ENCODE measurements around the gene PRMT7. TPM values are rescaled to one million over a fixed set of nuclear protein-coding genes. Genes with fewer than 3 reads are reported as not detected.

The PRMT7 gene
- total RNA-seq, 1 experiment from 2014 or later, result 156 TPM

DNA sequence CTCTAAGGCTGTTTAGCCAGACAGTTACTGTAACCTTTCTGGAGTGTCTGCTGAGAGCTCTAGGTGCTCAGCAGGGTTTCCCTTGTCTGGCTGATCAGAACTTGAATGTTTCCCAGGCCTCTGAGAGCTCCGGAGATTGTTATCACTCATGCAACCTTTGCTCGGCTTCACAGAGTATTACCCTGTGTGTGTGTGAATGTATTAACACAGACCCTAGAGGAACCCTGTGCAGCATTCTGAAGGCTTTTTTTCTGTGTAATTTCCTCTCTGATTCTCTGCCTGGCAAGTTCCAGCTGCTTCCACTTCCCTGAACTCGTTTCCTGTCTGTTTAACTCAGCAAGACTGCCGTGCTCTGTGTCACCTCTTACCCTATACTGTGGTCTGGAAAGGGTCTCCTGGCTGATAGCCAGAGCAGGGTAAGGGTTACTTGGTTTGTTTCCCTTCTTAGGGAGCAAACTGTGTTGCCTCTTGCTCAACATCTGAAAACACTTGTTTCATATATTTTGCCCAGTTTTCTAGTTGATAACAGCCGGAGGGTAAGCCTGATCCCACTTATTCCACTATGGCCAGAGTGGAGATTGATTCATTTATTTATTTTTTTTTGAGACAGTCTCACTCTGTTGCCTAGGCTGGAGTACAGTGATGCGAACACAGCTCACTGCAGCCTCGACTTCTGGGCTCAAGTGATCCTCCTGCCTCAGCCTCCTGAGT lies 21.7 kb downstream of the PRMT7 start:
- H3K4me1 Mint-ChIP-seq (ENCODE audit: low read depth, unreplicated experiment), result peaks cover 36% of the 10 kb centered on the region
- CTCF ChIA-PET, result interaction anchor here (0.8 to 1.9 kb wide), 8 partner anchors 22 to 116 kb away, joined by 3 to 23 read pairs (median 4); partner anchors contain the start of genes PRMT7, SLC7A6, SLC7A6OS and SMPD3

DNA sequence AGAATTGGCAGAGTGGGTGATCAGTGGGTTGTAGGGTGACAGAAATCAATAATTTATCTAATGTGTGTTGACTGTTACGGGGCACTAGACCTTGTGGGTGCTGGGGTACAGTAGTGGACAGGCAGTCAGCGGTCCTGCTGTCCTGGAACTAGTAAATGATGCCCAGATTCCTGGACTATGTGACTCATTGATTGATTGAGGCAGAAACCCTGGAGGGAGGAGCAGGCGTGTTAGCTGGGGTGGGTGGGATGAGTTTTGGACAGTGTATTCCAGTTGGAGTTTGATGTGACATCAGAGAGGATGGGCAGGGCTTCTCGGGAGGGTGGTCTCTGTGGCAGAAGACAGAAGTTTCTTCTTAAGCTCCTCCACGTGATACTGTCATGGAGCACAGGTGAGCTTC lies 24.4 kb downstream of the PRMT7 start:
- H3K9me3 ChIP-seq, result no peaks in the 10 kb centered on the region
- ChIA-PET POLR2A (no interaction called here), CTCF (no interaction called here)
- no peaks in the 10 kb centered on the region for H3K27me3 ChIP-seq (replicated peaks; ENCODE audit: control insufficient read depth, insufficient read depth, low read length)
- no TSS peak for BruUV-seq (replicated peaks)
- no peak overlapping the region for H3K4me3 Mint-ChIP-seq (ENCODE audit: unreplicated experiment)
- H3K27ac Mint-ChIP-seq (ENCODE audit: unreplicated experiment), result peak overlapping the region; percentile 15
- no peak for DNase-seq
- H3K27me3 Mint-ChIP-seq (ENCODE audit: insufficient read depth, unreplicated experiment), result no peaks in the 10 kb centered on the region
- no peaks in the 10 kb centered on the region for H3K9me3 Mint-ChIP-seq (ENCODE audit: unreplicated experiment)
- H3K36me3 ChIP-seq (ENCODE audit: control insufficient read depth, insufficient read depth, low read length), result peaks cover 6% of the 10 kb centered on the region
- no peak overlapping the region for H3K4me3 ChIP-seq (ENCODE audit: low read depth, low read length)
- peaks cover 87% of the 10 kb centered on the region for H3K36me3 Mint-ChIP-seq (ENCODE audit: insufficient read depth, unreplicated experiment)
- TF ChIP-seq, protein P1, sequence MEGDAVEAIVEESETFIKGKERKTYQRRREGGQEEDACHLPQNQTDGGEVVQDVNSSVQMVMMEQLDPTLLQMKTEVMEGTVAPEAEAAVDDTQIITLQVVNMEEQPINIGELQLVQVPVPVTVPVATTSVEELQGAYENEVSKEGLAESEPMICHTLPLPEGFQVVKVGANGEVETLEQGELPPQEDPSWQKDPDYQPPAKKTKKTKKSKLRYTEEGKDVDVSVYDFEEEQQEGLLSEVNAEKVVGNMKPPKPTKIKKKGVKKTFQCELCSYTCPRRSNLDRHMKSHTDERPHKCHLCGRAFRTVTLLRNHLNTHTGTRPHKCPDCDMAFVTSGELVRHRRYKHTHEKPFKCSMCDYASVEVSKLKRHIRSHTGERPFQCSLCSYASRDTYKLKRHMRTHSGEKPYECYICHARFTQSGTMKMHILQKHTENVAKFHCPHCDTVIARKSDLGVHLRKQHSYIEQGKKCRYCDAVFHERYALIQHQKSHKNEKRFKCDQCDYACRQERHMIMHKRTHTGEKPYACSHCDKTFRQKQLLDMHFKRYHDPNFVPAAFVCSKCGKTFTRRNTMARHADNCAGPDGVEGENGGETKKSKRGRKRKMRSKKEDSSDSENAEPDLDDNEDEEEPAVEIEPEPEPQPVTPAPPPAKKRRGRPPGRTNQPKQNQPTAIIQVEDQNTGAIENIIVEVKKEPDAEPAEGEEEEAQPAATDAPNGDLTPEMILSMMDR (IDR thresholded peaks at IDR 0.05; ENCODE audit: insufficient read depth in 1 of 2, low read depth in 1 of 2, low read length in 1 of 2, severe bottlenecking in 1 of 2, unreplicated experiment in 1 of 2), result no peak
- peaks cover 42% of the 10 kb centered on the region for H3K4me1 ChIP-seq
- peaks cover 28% of the 10 kb centered on the region for H3K4me1 Mint-ChIP-seq (ENCODE audit: low read depth, unreplicated experiment)
- intact Hi-C loops (cut with micrococcal nuclease; ENCODE audit: unreplicated experiment), result no loop called here

More for the DNA sequence above, 21.7 kb downstream of the PRMT7 start:
- BruUV-seq (replicated peaks), result no TSS peak
- no peaks in the 10 kb centered on the region for H3K9me3 ChIP-seq
- Mint-ChIP-seq H3K36me3 (ENCODE audit: insufficient read depth, unreplicated experiment) (peaks cover 90% of the 10 kb centered on the region), H3K27ac (ENCODE audit: unreplicated experiment) (peak overlapping the region; percentile 92), H3K4me3 (ENCODE audit: unreplicated experiment) (peak overlapping the region; percentile 63), H3K27me3 (ENCODE audit: insufficient read depth, unreplicated experiment) (no peaks in the 10 kb centered on the region), H3K9me3 (ENCODE audit: unreplicated experiment) (no peaks in the 10 kb centered on the region)
- H3K27me3 ChIP-seq (replicated peaks; ENCODE audit: control insufficient read depth, insufficient read depth, low read length), result no peaks in the 10 kb centered on the region
- DNase-seq, result peak; percentile 71 to 85
- TF ChIP-seq, protein P1 (IDR thresholded peaks at IDR 0.05; ENCODE audit: insufficient read depth in 1 of 2, low read depth in 1 of 2, low read length in 1 of 2, severe bottlenecking in 1 of 2, unreplicated experiment in 1 of 2), result no peak
- H3K4me3 ChIP-seq (ENCODE audit: low read depth, low read length), result no peak overlapping the region
- H3K4me1 ChIP-seq, result peaks cover 59% of the 10 kb centered on the region
- H3K36me3 ChIP-seq (ENCODE audit: control insufficient read depth, insufficient read depth, low read length), result peaks cover 2% of the 10 kb centered on the region
- intact Hi-C loops (cut with micrococcal nuclease; ENCODE audit: unreplicated experiment), result no loop called here
- POLR2A ChIA-PET, result interaction anchor here (0.6 to 1.9 kb wide), 3 partner anchors 22 to 96 kb away, joined by 3 to 20 read pairs (median 8); partner anchors contain the start of genes PRMT7, SLC7A6 and SLC7A6OS

DNA sequence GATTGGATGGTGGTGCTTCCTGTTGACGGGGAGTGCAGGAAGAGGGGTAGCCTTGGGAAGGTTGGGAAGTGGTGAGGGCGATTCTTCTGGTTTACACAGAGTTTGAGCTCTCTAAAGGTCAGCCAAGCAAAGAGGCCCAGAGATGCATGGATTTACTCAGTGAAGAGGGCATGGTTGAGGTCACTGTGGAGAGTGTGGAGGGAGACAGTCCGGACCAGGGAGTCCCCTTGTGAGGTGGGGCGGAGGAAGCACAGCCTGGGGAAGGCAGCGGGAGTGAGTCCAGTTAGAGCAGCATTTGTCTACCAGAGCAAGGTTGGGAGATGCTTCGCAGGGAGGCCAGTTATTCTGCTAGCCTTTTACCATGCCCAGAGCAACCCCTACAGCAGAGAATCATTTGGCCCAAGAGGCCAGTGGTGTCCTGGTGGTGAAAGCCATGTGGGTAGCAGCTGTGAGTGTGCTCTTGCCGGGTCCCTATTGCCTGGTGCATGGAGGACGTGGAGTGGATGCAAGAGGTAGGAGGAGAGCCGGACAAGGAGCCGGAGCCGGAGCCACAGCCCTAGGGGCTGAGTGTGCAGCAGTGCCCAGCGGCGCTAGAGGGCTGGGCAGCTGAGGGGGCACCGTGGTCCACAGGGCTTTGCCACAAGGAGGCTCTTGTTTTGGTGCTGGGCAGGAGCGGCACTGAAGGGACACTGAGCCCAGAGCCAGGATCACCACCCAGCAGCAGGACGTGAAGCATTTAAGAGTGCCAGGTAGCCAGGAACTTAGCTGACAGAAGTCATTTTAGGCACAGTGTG lies 27.7 kb downstream of the PRMT7 start:
- Mint-ChIP-seq H3K36me3 (ENCODE audit: insufficient read depth, unreplicated experiment) (peaks cover 91% of the 10 kb centered on the region), H3K9me3 (ENCODE audit: unreplicated experiment) (no peaks in the 10 kb centered on the region), H3K4me3 (ENCODE audit: unreplicated experiment) (no peak overlapping the region), H3K27me3 (ENCODE audit: insufficient read depth, unreplicated experiment) (no peaks in the 10 kb centered on the region), H3K27ac (ENCODE audit: unreplicated experiment) (no peak overlapping the region), H3K4me1 (ENCODE audit: low read depth, unreplicated experiment) (peaks cover 7% of the 10 kb centered on the region)
- ChIA-PET POLR2A (no interaction called here), CTCF (interaction anchor here (0.5 to 1.8 kb wide), 3 partner anchors 9 to 103 kb away, joined by 3 to 4 read pairs (median 3); partner anchors contain the start of gene ESRP2)
- no TSS peak for BruUV-seq (replicated peaks)
- no peak for DNase-seq
- intact Hi-C loops (cut with micrococcal nuclease; ENCODE audit: unreplicated experiment), result no loop called here
- peaks cover 10% of the 10 kb centered on the region for H3K36me3 ChIP-seq (ENCODE audit: control insufficient read depth, insufficient read depth, low read length)
- TF ChIP-seq, protein P1 (IDR thresholded peaks at IDR 0.05; ENCODE audit: insufficient read depth in 1 of 2, low read depth in 1 of 2, low read length in 1 of 2, severe bottlenecking in 1 of 2, unreplicated experiment in 1 of 2), result no peak
- H3K4me1 ChIP-seq, result peaks cover 9% of the 10 kb centered on the region; the same call in 1 of the 2 replicates
- no peaks in the 10 kb centered on the region for H3K27me3 ChIP-seq (replicated peaks; ENCODE audit: control insufficient read depth, insufficient read depth, low read length)
- H3K9me3 ChIP-seq, result no peaks in the 10 kb centered on the region
- no peak overlapping the region for H3K4me3 ChIP-seq (ENCODE audit: low read depth, low read length)

Measured in Caco-2 (cell line).